ENCODE results near the gene LGALS9B. TPM values are rescaled to one million over a fixed set of nuclear protein-coding genes. Genes with fewer than 3 reads are reported as not detected.
"Not testable (repeated sequence)": the region's sequence is repeated elsewhere in the genome, so short reads cannot be mapped to it uniquely, and the experiment has no call there.

Gene LGALS9B
- total RNA-seq, result not detected
- polyA plus RNA-seq (ENCODE audit: insufficient read depth in 1 of 8, insufficient read length in 8 of 8, low replicate concordance in 1 of 8), result not detected
- long read RNA-seq, donor 1, result 0 reads
- long read RNA-seq, donor 2, result 0 reads
- long read RNA-seq, donor 3, result 0 reads
- long read RNA-seq, donor 4, result 0 reads
- long read RNA-seq, donor 5, result 0 reads
- long read RNA-seq, donor 6, result 0 reads
- long read RNA-seq, donor 7, result 0 reads
- long read RNA-seq, donor 8, result 0 reads
- long read RNA-seq, donor 9, result 0 reads
- long read RNA-seq, donor 10, result 0 reads
- long read RNA-seq, donor 11, result 0 reads

DNA sequence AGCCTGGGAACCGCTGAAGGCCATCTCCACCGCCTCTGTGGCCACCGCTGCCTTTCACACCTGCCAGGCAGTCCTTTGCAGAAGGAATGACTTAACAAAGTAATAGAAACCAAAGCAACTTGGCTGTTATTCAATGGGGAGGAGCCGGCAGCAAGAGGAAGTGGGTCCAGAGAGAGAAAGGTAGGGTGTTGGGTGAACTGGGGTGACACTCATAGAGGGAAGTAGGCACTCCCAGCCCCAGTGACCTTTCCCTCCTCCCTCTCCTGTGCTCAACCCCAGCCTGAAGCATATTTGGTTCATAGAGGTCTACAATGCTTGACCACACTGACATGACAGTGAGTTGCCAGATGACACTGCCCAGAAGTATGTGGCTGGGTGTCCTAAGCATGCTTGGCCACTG is at the start of gene LGALS9B:
LGALS9B (minus strand) TSS at position 93 of the 400 bp plus-strand sequence; CDS start at position 24, 69 bp downstream.
- not testable (repeated sequence) for H3K27ac ChIP-seq (ENCODE audit: low read length); H3K4me3 ChIP-seq (ENCODE audit: low read length); H3K4me1 ChIP-seq (ENCODE audit: control insufficient read depth, insufficient read depth, low read length); DNase-seq; H3K9me3 ChIP-seq (replicated peaks; ENCODE audit: control insufficient read depth, low read depth, low read length); H3K36me3 ChIP-seq (ENCODE audit: control insufficient read depth, insufficient read depth, low read length); H3K27me3 ChIP-seq (ENCODE audit: control insufficient read depth, insufficient read depth, low read length)
- WGBS (ENCODE audit: insufficient coverage), result no CpG with 5 or more reads among the region's 4 CpGs

DNA sequence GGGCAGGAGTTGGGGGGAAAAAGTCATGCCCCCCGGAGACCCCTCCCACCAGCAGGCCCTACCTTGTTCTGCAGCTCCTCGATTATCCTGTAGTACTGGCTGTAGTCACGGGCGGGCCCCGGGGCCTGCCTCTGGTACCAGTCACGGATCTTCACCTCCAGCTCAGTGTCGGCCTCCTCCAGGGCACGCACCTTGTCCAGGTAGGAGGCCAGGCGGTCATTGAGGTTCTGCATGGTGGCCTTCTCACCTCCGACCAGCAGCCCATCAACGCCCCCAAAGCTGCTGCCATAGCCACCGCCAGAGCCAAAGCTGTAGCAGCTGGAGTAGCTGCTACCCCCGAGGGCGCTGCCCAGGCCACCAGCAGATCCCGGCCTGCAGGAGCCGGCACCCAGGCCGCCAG is 49.6 kb upstream of the LGALS9B start:
- no CpG with 5 or more reads among the region's 17 CpGs for WGBS (ENCODE audit: insufficient coverage)
- not testable (repeated sequence) for H3K27ac ChIP-seq (ENCODE audit: low read length); H3K36me3 ChIP-seq (ENCODE audit: control insufficient read depth, insufficient read depth, low read length); H3K27me3 ChIP-seq (ENCODE audit: control insufficient read depth, insufficient read depth, low read length); DNase-seq; H3K9me3 ChIP-seq (replicated peaks; ENCODE audit: control insufficient read depth, low read depth, low read length); H3K4me1 ChIP-seq (ENCODE audit: control insufficient read depth, insufficient read depth, low read length); H3K4me3 ChIP-seq (ENCODE audit: low read length)

DNA sequence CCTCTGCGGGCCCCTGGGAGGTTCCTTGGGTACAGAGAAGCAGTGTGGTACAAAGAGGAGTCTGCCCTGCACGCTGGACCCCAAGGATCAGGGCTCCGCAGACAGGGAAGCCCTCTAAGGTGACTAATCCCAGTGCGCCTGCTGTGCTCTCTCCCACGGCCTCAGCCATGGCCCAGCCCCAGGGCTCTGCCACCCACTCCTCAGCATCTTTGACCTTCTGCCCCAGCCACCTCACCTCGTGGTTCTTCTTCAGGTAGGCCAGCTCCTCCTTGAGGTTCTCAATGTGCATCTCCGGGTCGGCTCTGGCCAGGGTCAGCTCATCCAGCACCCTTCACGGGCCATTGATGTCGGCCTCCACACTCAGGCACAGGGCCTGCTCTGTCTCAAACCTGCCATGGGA is 47.8 kb upstream of the LGALS9B start:
- H3K36me3 ChIP-seq (ENCODE audit: control insufficient read depth, insufficient read depth, low read length), result not testable (repeated sequence)

DNA sequence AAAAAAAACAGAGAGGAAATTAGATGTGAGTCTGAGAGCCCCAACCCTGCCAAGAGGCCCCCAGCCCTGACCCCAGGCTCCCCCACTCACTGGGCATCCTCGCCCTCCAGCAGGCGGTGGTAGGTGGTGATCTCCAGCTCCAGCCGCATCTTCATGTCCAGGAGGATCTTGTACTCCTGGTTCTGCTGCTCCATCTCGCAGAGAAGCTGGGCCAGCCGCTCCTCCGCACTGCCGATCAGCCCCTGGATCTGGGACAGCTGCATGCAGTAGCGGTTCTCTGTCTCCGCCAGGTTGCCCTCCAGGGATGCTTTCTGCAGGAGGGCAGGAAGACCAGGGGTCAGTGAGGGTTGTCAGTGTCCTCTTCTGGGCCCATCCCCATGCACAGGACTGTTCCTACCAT is 46.2 kb upstream of the LGALS9B start:
- not testable (repeated sequence) for H3K4me1 ChIP-seq (ENCODE audit: control insufficient read depth, insufficient read depth, low read length); H3K36me3 ChIP-seq (ENCODE audit: control insufficient read depth, insufficient read depth, low read length); DNase-seq; H3K4me3 ChIP-seq (ENCODE audit: low read length); H3K9me3 ChIP-seq (replicated peaks; ENCODE audit: control insufficient read depth, low read depth, low read length); H3K27ac ChIP-seq (ENCODE audit: low read length); H3K27me3 ChIP-seq (ENCODE audit: control insufficient read depth, insufficient read depth, low read length)
- no CpG with 5 or more reads among the region's 9 CpGs for WGBS (ENCODE audit: insufficient coverage)

More for the DNA sequence above, 47.8 kb upstream of the LGALS9B start:
- not testable (repeated sequence) for H3K4me3 ChIP-seq (ENCODE audit: low read length); DNase-seq; H3K9me3 ChIP-seq (replicated peaks; ENCODE audit: control insufficient read depth, low read depth, low read length); H3K27me3 ChIP-seq (ENCODE audit: control insufficient read depth, insufficient read depth, low read length); H3K27ac ChIP-seq (ENCODE audit: low read length); H3K4me1 ChIP-seq (ENCODE audit: control insufficient read depth, insufficient read depth, low read length)
- 80% methylated on average over 2 of the region's 10 CpGs for WGBS (ENCODE audit: insufficient coverage)

DNA sequence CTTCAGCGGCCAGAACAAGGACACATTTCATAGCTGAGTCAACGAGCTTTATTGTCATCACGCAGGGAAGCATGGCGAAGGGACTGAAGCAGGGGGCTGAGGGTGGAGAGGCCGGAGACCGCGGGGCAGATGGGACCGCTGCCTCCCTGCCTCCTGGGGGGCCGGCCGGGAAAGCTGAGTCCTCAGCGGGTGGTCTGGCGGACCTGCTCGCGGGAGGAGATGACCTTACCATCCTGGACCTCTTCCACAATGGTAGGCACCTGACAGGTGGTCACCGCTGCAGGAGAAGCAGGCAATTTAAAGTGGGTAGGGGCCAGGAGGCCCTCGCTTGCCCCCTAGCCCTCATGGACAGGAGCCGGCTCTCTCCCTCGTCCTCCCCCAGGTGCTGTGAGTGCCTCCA is 45.0 kb upstream of the LGALS9B start:
- H3K9me3 ChIP-seq (replicated peaks; ENCODE audit: control insufficient read depth, low read depth, low read length); H3K27me3 ChIP-seq (ENCODE audit: control insufficient read depth, insufficient read depth, low read length); DNase-seq; H3K36me3 ChIP-seq (ENCODE audit: control insufficient read depth, insufficient read depth, low read length); H3K4me3 ChIP-seq (ENCODE audit: low read length); H3K27ac ChIP-seq (ENCODE audit: low read length); H3K4me1 ChIP-seq (ENCODE audit: control insufficient read depth, insufficient read depth, low read length): not testable (repeated sequence)
- no CpG with 5 or more reads among the region's 18 CpGs for WGBS (ENCODE audit: insufficient coverage)

DNA sequence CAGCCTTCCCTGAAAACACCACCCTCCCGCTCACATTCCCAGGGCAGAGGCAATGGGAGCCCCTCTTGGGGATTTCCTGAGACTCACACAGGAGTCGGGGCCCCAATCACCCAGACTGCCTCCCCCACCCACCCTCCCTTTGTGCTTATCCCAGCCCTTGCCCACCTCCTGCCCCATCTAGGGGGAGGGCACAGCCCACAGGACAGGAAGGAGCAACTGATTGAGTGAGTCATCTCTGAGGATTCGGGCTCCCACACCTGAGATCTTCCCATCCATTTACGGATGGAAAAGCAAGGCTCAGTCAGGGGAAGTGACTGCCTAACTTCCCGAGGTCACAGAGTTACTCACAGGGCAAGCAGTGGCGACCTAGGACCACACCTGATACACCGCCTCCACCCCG is 44.4 kb upstream of the LGALS9B start:
- not testable (repeated sequence) for H3K36me3 ChIP-seq (ENCODE audit: control insufficient read depth, insufficient read depth, low read length); H3K4me3 ChIP-seq (ENCODE audit: low read length); H3K27ac ChIP-seq (ENCODE audit: low read length); H3K27me3 ChIP-seq (ENCODE audit: control insufficient read depth, insufficient read depth, low read length); H3K9me3 ChIP-seq (replicated peaks; ENCODE audit: control insufficient read depth, low read depth, low read length); H3K4me1 ChIP-seq (ENCODE audit: control insufficient read depth, insufficient read depth, low read length); DNase-seq
- WGBS (ENCODE audit: insufficient coverage), result no CpG with 5 or more reads among the region's 8 CpGs

DNA sequence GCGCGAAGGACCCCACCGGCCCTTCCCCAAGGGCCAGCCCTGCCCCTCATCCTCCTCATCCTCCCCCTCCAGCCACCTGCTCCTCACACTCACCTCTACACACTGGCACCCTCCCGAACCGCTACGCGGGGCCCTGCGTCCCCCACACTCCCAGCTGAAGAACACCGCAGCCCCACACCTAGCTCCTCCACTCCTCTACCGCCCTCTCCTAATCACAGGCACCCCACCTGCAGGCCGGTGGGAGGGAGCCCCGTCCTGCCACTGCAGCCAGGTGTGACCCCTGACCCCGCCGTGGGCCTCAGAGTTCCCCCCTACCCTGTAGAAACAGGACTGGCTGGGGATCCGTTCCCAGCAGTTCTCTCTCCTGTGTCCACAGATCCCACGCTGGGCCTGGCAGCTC is 38.0 kb upstream of the LGALS9B start:
- not testable (repeated sequence) for H3K27me3 ChIP-seq (ENCODE audit: control insufficient read depth, insufficient read depth, low read length); DNase-seq; H3K4me1 ChIP-seq (ENCODE audit: control insufficient read depth, insufficient read depth, low read length); H3K4me3 ChIP-seq (ENCODE audit: low read length); H3K9me3 ChIP-seq (replicated peaks; ENCODE audit: control insufficient read depth, low read depth, low read length); H3K27ac ChIP-seq (ENCODE audit: low read length); H3K36me3 ChIP-seq (ENCODE audit: control insufficient read depth, insufficient read depth, low read length)
- WGBS (ENCODE audit: insufficient coverage), result no CpG with 5 or more reads among the region's 16 CpGs

DNA sequence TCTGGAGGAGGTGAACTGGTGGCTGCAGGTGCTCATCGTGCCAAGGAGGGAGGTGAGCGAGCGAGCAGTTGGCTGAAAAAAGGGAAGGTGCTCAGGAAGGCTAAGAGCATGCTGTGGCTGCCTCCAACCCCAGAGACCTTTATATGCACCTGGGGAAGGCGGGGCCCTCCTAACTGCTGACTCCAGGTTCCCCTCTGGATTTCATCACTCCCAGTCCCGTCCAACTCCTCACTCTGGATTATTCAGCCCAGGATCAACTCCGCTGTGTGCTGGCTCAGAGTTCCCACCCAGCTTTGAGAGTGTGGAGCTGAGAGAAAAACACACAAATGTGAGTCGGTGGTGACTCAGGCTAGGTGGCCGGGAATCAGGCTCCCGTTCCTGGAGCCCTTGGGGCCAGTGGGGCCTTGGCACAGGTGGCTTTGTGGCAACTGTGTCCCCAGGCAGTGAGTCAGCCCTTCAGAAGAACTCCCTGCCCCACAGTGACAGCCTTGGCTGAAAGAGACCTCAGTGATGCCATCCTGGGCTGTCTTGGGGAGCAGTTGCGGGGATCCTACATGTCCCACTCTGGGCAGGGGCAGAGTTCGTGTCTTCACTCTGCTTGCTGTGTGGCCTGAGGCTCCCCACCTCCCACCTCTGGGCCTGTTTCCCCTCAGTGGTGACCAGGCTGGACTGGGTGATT is 37.2 kb upstream of the LGALS9B start:
- not testable (repeated sequence) for DNase-seq; H3K4me3 ChIP-seq (ENCODE audit: low read length); H3K9me3 ChIP-seq (replicated peaks; ENCODE audit: control insufficient read depth, low read depth, low read length); H3K27ac ChIP-seq (ENCODE audit: low read length); H3K4me1 ChIP-seq (ENCODE audit: control insufficient read depth, insufficient read depth, low read length); H3K27me3 ChIP-seq (ENCODE audit: control insufficient read depth, insufficient read depth, low read length); H3K36me3 ChIP-seq (ENCODE audit: control insufficient read depth, insufficient read depth, low read length)
- WGBS (ENCODE audit: insufficient coverage), result no CpG with 5 or more reads among the region's 11 CpGs

DNA sequence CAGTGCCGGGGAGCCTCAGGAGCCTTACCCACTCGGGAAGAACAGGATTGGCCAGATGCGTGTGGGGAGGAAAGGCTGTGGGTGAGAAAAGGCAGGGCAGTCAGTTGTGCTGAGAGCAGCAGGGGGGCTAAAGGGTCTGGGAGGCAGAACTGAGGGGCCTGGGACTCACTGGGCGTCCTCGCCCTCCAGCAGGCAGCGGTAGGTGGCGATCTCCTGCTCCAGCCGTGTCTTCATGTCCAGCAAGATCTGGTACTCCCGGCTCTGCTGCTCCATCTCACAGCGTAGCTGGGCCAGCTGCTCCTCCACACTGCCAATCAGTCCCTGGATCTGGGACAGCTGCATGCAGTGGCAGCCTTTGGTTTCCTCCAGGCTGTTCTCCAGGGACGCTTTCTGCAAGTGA is 34.6 kb upstream of the LGALS9B start:
- not testable (repeated sequence) for H3K27me3 ChIP-seq (ENCODE audit: control insufficient read depth, insufficient read depth, low read length); DNase-seq; H3K4me3 ChIP-seq (ENCODE audit: low read length); H3K36me3 ChIP-seq (ENCODE audit: control insufficient read depth, insufficient read depth, low read length); H3K9me3 ChIP-seq (replicated peaks; ENCODE audit: control insufficient read depth, low read depth, low read length); H3K4me1 ChIP-seq (ENCODE audit: control insufficient read depth, insufficient read depth, low read length); H3K27ac ChIP-seq (ENCODE audit: low read length)
- WGBS (ENCODE audit: insufficient coverage), result no CpG with 5 or more reads among the region's 11 CpGs

DNA sequence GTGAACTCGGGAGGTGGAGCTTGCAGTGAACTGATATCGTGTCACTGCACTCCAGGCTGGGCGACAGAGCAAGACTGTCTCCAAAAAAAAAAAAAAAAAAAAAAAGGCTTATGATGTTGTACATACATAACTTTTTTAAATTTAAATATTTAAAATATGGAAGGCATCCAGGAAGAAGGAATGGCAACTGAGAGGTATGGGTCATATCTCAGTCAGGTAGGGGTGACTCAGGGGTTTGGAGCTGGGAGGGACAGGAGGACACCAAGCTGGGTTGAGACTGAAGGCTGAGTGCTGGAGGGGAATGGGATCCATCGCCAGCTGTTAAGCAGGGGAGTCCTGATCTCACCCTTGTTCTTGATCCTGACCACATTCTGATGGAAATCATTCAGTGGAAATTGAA is 33.0 kb upstream of the LGALS9B start:
- 67% methylated on average over 1 of the region's 4 CpGs for WGBS (ENCODE audit: insufficient coverage)
- not testable (repeated sequence) for H3K27ac ChIP-seq (ENCODE audit: low read length); H3K9me3 ChIP-seq (replicated peaks; ENCODE audit: control insufficient read depth, low read depth, low read length); H3K27me3 ChIP-seq (ENCODE audit: control insufficient read depth, insufficient read depth, low read length); DNase-seq; H3K36me3 ChIP-seq (ENCODE audit: control insufficient read depth, insufficient read depth, low read length); H3K4me1 ChIP-seq (ENCODE audit: control insufficient read depth, insufficient read depth, low read length); H3K4me3 ChIP-seq (ENCODE audit: low read length)
